SK-N-SH treated with all-trans-retinoic acid at 6 μM for 48 hours (cell line): ENCODE results near the gene RBFOX2.

ENCODE experiments used
- ATAC-seq: fragments of 200-7000 bp; cut with Tn5 transposase; 3 replicates; pipeline ENCODE4 v1.9.1; 2020; ENCODE audit warnings: mild to moderate bottlenecking, moderate library complexity
- ARNTL ChIP-seq: fragments of 450-650 bp; formaldehyde crosslinking; IDR thresholded peaks from 2 replicates; pipeline ENCODE4 v1.5.0; 2020; ENCODE audit warnings: low read depth, mild to moderate bottlenecking, moderate library complexity, borderline replicate concordance
- CREB5 ChIP-seq: fragments of 250-450 bp; sonication (Bioruptor Pico); IDR thresholded peaks from 2 replicates; pipeline ENCODE4 v1.5.1; 2020; ENCODE audit warnings: low read depth, mild to moderate bottlenecking, moderate library complexity
- CSRNP3 ChIP-seq: fragments of 250-450 bp; sonication (Bioruptor Pico); IDR thresholded peaks from 2 replicates; pipeline ENCODE4 v1.5.1; 2021; ENCODE audit warnings: mild to moderate bottlenecking, moderate library complexity
- ESRRG ChIP-seq: fragments of 250-450 bp; sonication (Bioruptor Pico); IDR thresholded peaks from 2 replicates; pipeline ENCODE4 v1.6.1; 2021; ENCODE audit warnings: mild to moderate bottlenecking
- ISL1 ChIP-seq: fragments of 250-450 bp; sonication (Bioruptor Pico); IDR thresholded peaks from 2 replicates; pipeline ENCODE4 v2.1.2; 2022; ENCODE audit warnings: mild to moderate bottlenecking, moderate library complexity
- PATZ1 ChIP-seq: fragments of 250-450 bp; sonication (Bioruptor Pico); IDR thresholded peaks from 2 replicates; pipeline ENCODE4 v1.8.0; 2020; ENCODE audit warnings: mild to moderate bottlenecking, moderate library complexity, borderline replicate concordance
- POU6F1 ChIP-seq: fragments of 250-450 bp; sonication (Bioruptor Pico); IDR thresholded peaks from 2 replicates; pipeline ENCODE4 v1.8.0; 2021; ENCODE audit warnings: low read depth, mild to moderate bottlenecking, moderate library complexity, borderline replicate concordance
- PPARA ChIP-seq: fragments of 250-450 bp; sonication (Bioruptor Pico); IDR thresholded peaks from 2 replicates; pipeline ENCODE4 v1.5.0; 2020; ENCODE audit warnings: mild to moderate bottlenecking, borderline replicate concordance
- RARB ChIP-seq: fragments of 250-450 bp; sonication (Bioruptor Pico); IDR thresholded peaks from 2 replicates; pipeline ENCODE4 v1.8.0; 2021; ENCODE audit warnings: mild to moderate bottlenecking, moderate library complexity
- SNAI2 ChIP-seq: fragments of 250-450 bp; sonication (Bioruptor Pico); IDR thresholded peaks from 2 replicates; pipeline ENCODE4 v1.5.0; 2020; ENCODE audit warnings: mild to moderate bottlenecking, moderate library complexity
- TCF4 ChIP-seq: fragments of 250-450 bp; sonication (Bioruptor Pico); IDR thresholded peaks from 2 replicates; pipeline ENCODE4 v1.8.0; 2021; ENCODE audit warnings: mild to moderate bottlenecking, moderate library complexity, borderline replicate concordance
- TOX ChIP-seq: fragments of 250-450 bp; sonication (Bioruptor Pico); IDR thresholded peaks from 2 replicates; pipeline ENCODE4 v1.8.0; 2021; ENCODE audit warnings: mild to moderate bottlenecking, moderate library complexity, borderline replicate concordance
- TSHZ2 ChIP-seq: fragments of 250-450 bp; sonication (Bioruptor Pico); IDR thresholded peaks from 2 replicates; pipeline ENCODE4 v1.5.0; 2020; ENCODE audit warnings: mild to moderate bottlenecking, moderate library complexity
- ZC3H10 ChIP-seq: fragments of 250-450 bp; sonication (Bioruptor Pico); IDR thresholded peaks from 2 replicates; pipeline ENCODE4 v1.5.1; 2021; ENCODE audit warnings: mild to moderate bottlenecking, moderate library complexity
- ZFP3 ChIP-seq: fragments of 250-450 bp; sonication (Bioruptor Pico); IDR thresholded peaks from 2 replicates; pipeline ENCODE4 v1.5.0; 2020; ENCODE audit warnings: mild to moderate bottlenecking, moderate library complexity
- ZFP30 ChIP-seq: fragments of 450-650 bp; formaldehyde crosslinking; IDR thresholded peaks from 2 replicates; pipeline ENCODE4 v1.5.0; 2022; ENCODE audit warnings: mild to moderate bottlenecking, moderate library complexity
- ZNF70 ChIP-seq: fragments of 450-650 bp; formaldehyde crosslinking; IDR thresholded peaks from 2 replicates; pipeline ENCODE4 v1.5.0; 2020; ENCODE audit warnings: mild to moderate bottlenecking, moderate library complexity
- ZNF8 ChIP-seq: fragments of 450-650 bp; formaldehyde crosslinking; IDR thresholded peaks from 2 replicates; pipeline ENCODE4 v1.5.0; 2020; ENCODE audit warnings: mild to moderate bottlenecking, moderate library complexity

The RBFOX2 gene

GRCh38 chr22:35914665-35915476, 113.8 kb downstream of the RBFOX2 start:
- ATAC-seq = peak; percentile 91
- TF ChIP-seq TSHZ2 (CRISPR knock-in tag) (peak; percentile 65; the same call in 1 of the 2 replicates), ISL1 (CRISPR knock-in tag) (peak; percentile 75), ZFP30 (no peak), CREB5 (CRISPR knock-in tag) (peak; percentile 39; the same call in 1 of the 2 replicates), SNAI2 (CRISPR knock-in tag) (0 out of 2 replicates have a peak, but pooled peaks have one; percentile 33), CSRNP3 (CRISPR knock-in tag) (0 out of 2 replicates have a peak, but pooled peaks have one; percentile 62), ZFP3 (CRISPR knock-in tag) (no peak), PPARA (CRISPR knock-in tag) (no peak), ZNF70 (peak; percentile 95), TCF4 (CRISPR knock-in tag) (peak; percentile 67; the same call in 1 of the 2 replicates)

GRCh38 chr22:35914357-35914664, 114.3 kb downstream of the RBFOX2 start:
- ATAC-seq = no peak
- TF ChIP-seq TSHZ2 (CRISPR knock-in tag) = no peak
- no peak for TF ChIP-seq PATZ1
- no peak for TF ChIP-seq ZC3H10
- no peak for TF ChIP-seq TOX (CRISPR knock-in tag)
- no peak for TF ChIP-seq TCF4 (CRISPR knock-in tag)
- no peak for TF ChIP-seq ARNTL (CRISPR knock-in tag)
- no peak for TF ChIP-seq RARB (CRISPR knock-in tag)
- TF ChIP-seq ZNF8 (CRISPR knock-in tag) = no peak
- no peak for TF ChIP-seq CREB5 (CRISPR knock-in tag)
- TF ChIP-seq ESRRG = no peak
- no peak for TF ChIP-seq ZFP30
- TF ChIP-seq POU6F1 (CRISPR knock-in tag) = no peak
- TF ChIP-seq CSRNP3 (CRISPR knock-in tag) = no peak
